GM21447 (cell line): ENCODE results near the gene COX17.

Experiments
- ATAC-seq: cut with Tn5 transposase; IDR thresholded peaks from one replicate; pipeline ENCODE4 v1.9.1; 2021; ENCODE audit not compliant: unreplicated experiment

The COX17 gene

GRCh38 chr3:119647171-119647570, 30.0 kb downstream of the COX17 start:
- ATAC-seq = no peak

GRCh38 chr3:119645813-119646212, 31.4 kb downstream of the COX17 start:
- ATAC-seq = no peak

GRCh38 chr3:119644481-119644880, 32.7 kb downstream of the COX17 start:
- no peak for ATAC-seq

GRCh38 chr3:119643528-119643927, 33.7 kb downstream of the COX17 start:
- ATAC-seq = no peak

GRCh38 chr3:119642746-119643473, 34.3 kb downstream of the COX17 start:
- ATAC-seq = no peak

GRCh38 chr3:119641416-119641815, 35.8 kb downstream of the COX17 start:
- no peak for ATAC-seq

- ATAC-seq = no peak
Observed at GRCh38 chr3:119639494-119640350, 37.5 kb downstream of the COX17 start.

- peak; percentile 41 for ATAC-seq
Observed at GRCh38 chr3:119637679-119638477, 39.3 kb downstream of the COX17 start.

GRCh38 chr3:119636891-119637611, 40.2 kb downstream of the COX17 start:
- no peak for ATAC-seq

- no peak for ATAC-seq
Observed at GRCh38 chr3:119636249-119636648, 41.0 kb downstream of the COX17 start.

GRCh38 chr3:119635719-119636118, 41.5 kb downstream of the COX17 start:
- ATAC-seq = no peak

- ATAC-seq = no peak
Observed at GRCh38 chr3:119632829-119633228, 44.4 kb downstream of the COX17 start.

GRCh38 chr3:119632216-119632615, 45.0 kb downstream of the COX17 start:
- no peak for ATAC-seq

GRCh38 chr3:119631516-119631915, 45.7 kb downstream of the COX17 start:
- ATAC-seq = no peak

GRCh38 chr3:119630880-119631329, 46.3 kb downstream of the COX17 start:
- no peak for ATAC-seq

GRCh38 chr3:119630128-119630879, 46.9 kb downstream of the COX17 start:
- no peak for ATAC-seq

- peak; percentile 32 for ATAC-seq
Observed at GRCh38 chr3:119628816-119629445, 48.3 kb downstream of the COX17 start.

- ATAC-seq = peak; percentile 69
Observed at GRCh38 chr3:119628390-119628789, 48.8 kb downstream of the COX17 start.

GRCh38 chr3:119627461-119627860, 49.7 kb downstream of the COX17 start:
- ATAC-seq = peak; percentile 33
